Retinal pigment epithelial cell (primary cell): Measurements from ENCODE around the gene KIAA1671.

Experiments
- DNase-seq: peaks from one replicate; pipeline ENCODE4 v3.0.0-alpha.2; 2010; ENCODE audit warnings: low read depth
- H3K4me3 ChIP-seq: 2 replicates; pipeline ENCODE4 v1.5.1; 2011; ENCODE audit warnings: mild to moderate bottlenecking, low read length, control low read depth, moderate library complexity
- CTCF ChIP-seq: conservative IDR thresholded peaks from 2 replicates; pipeline ENCODE4 v1.5.1; 2011; ENCODE audit warnings: low read depth, low read length, control low read depth, inconsistent platforms

KIAA1671 gene

GRCh38 chr22:24942301-24942700, 10.2 kb upstream of the KIAA1671 start:
- no peak for DNase-seq
- no peak overlapping the region for H3K4me3 ChIP-seq
- no peak for TF ChIP-seq CTCF

- H3K4me3 ChIP-seq: no peak overlapping the region
- no peak for DNase-seq
- TF ChIP-seq CTCF: no peak
Observed at GRCh38 chr22:24944217-24944937, 8.1 kb upstream of the KIAA1671 start.

GRCh38 chr22:24945430-24945829, 7.1 kb upstream of the KIAA1671 start:
- no peak for DNase-seq
- no peak for TF ChIP-seq CTCF
- H3K4me3 ChIP-seq: no peak overlapping the region

GRCh38 chr22:24947383-24947782, 5.1 kb upstream of the KIAA1671 start:
- H3K4me3 ChIP-seq: no peak overlapping the region
- TF ChIP-seq CTCF: no peak
- no peak for DNase-seq

- no peak for TF ChIP-seq CTCF
- DNase-seq: no peak
- H3K4me3 ChIP-seq: no peak overlapping the region
Observed at GRCh38 chr22:24947881-24948280, 4.6 kb upstream of the KIAA1671 start.

- no peak for DNase-seq
- no peak for TF ChIP-seq CTCF
- H3K4me3 ChIP-seq: no peak overlapping the region
Observed at GRCh38 chr22:24948356-24949202, 3.9 kb upstream of the KIAA1671 start.
